Cardiac fibroblast (primary cell): ENCODE measurements around the gene WSB1.
A peak's percentile ranks its signal among the peaks of the same experiment; 100 is the strongest.

ENCODE experiments used
- DNase-seq, 2 donors: peaks; one replicate each; pipeline versions ENCODE4 v3.0.0 to v3.0.0-alpha.2; 2010; ENCODE audit warnings: low read depth in 2 of 2
- H3K4me3 ChIP-seq, 2 donors: replicated peaks in 1 of 2; 1 replicate in 1 of 2; 2 replicates in 1 of 2; pipeline ENCODE4 v1.5.1; 2011; ENCODE audit warnings: low read depth in 2 of 2, low read length in 2 of 2, mild to moderate bottlenecking in 2 of 2, moderate library complexity in 1 of 2
- CTCF ChIP-seq: IDR thresholded peaks from one replicate; pipeline ENCODE4 v1.5.1; 2011; ENCODE audit warnings: low read depth, mild to moderate bottlenecking, low read length, inconsistent platforms

WSB1 gene

GRCh38 chr17:27339836-27340550 is 46.1 kb downstream of the WSB1 start:
- no peak overlapping the region for H3K4me3 ChIP-seq
- DNase-seq: peak in 1 of 2 donors; percentile 46

GRCh38 chr17:27340575-27340974 is 46.7 kb downstream of the WSB1 start:
- TF ChIP-seq CTCF: no peak
- no peak for DNase-seq
- no peak overlapping the region for H3K4me3 ChIP-seq

More at GRCh38 chr17:27339836-27340550, 46.1 kb downstream of the WSB1 start:
- no peak for TF ChIP-seq CTCF

DNA sequence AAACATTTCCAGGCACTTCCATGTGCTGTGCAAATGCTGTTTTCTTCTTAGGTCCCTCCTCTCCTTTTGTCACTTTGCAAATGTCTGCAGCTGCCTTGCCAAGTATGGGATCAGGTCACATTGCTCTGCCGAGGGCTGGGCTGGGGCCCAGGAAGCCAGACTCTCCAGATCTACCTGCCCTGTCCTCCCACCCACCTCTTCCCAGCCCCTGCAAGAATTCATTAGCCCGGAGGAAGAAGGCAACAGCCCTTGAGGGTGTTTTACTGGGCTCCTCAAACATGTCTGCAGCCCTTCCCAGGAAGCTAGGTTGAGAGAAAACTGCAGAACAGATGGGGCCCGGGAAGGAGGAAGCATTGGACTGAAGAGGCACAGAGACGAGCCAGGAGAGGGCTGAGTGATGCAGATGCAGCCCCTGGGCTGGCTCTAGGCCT is 47.1 kb downstream of the WSB1 start:
- no peak for DNase-seq
- no peak overlapping the region for H3K4me3 ChIP-seq
- no peak for TF ChIP-seq CTCF

- H3K4me3 ChIP-seq: no peak overlapping the region
- TF ChIP-seq CTCF: no peak
- no peak for DNase-seq
Measured at GRCh38 chr17:27342059-27342458, 48.1 kb downstream of the WSB1 start.

- H3K4me3 ChIP-seq: no peak overlapping the region
- DNase-seq: no peak
- no peak for TF ChIP-seq CTCF
Measured at GRCh38 chr17:27343294-27343693, 49.4 kb downstream of the WSB1 start.

- no peak overlapping the region for H3K4me3 ChIP-seq
- DNase-seq: peak; percentile 32 to 74
- TF ChIP-seq CTCF: no peak
Measured at GRCh38 chr17:27343977-27344607, 50.2 kb downstream of the WSB1 start.
